PFSK-1 (cell line): ENCODE data around the gene EYA4.

Experiments used
- FOXP2 ChIP-seq: optimal IDR thresholded peaks from 2 replicates; pipeline ENCODE3; 2011; ENCODE audit warnings: borderline replicate concordance, control low read depth, inconsistent platforms; ENCODE audit not compliant: insufficient read depth; ENCODE audit errors: extremely low read length, extremely low read depth
- POLR2AphosphoS5 ChIP-seq: IDR thresholded peaks from 2 replicates; pipeline ENCODE4 v1.6.1; 2012; ENCODE audit warnings: low read depth, mild to moderate bottlenecking, control low read depth, low read length, moderate library complexity
- REST ChIP-seq, 2 experiments: IDR thresholded peaks; 2 replicates each; pipeline versions ENCODE4 v1.6.1 to v1.8.0; 2011 to 2012; ENCODE audit warnings: low read depth in 2 of 2, low read length in 2 of 2, control low read depth in 1 of 2, inconsistent platforms in 1 of 2, mild to moderate bottlenecking in 1 of 2, moderate library complexity in 1 of 2; ENCODE audit not compliant: insufficient read depth in 1 of 2
- SIN3A ChIP-seq: IDR thresholded peaks from 2 replicates; pipeline ENCODE4 v1.6.1; 2012; ENCODE audit warnings: mild to moderate bottlenecking, low read length, moderate library complexity, borderline replicate concordance; ENCODE audit not compliant: insufficient read depth
- TAF1 ChIP-seq: IDR thresholded peaks from 2 replicates; pipeline ENCODE4 v1.6.1; 2012; ENCODE audit warnings: low read length, control low read depth, borderline replicate concordance; ENCODE audit not compliant: insufficient read depth

EYA4 gene

GRCh38 chr6:133298801-133299200 lies 57.6 kb downstream of the EYA4 start:
- TF ChIP-seq TAF1 (no peak), POLR2AphosphoS5 (no peak), REST (IDR thresholded peaks at IDR 0.05; ENCODE audit: insufficient read depth in 1 of 2, low read depth in 2 of 2, low read length in 2 of 2) (no peak), SIN3A (no peak), FOXP2 (no peak)

DNA sequence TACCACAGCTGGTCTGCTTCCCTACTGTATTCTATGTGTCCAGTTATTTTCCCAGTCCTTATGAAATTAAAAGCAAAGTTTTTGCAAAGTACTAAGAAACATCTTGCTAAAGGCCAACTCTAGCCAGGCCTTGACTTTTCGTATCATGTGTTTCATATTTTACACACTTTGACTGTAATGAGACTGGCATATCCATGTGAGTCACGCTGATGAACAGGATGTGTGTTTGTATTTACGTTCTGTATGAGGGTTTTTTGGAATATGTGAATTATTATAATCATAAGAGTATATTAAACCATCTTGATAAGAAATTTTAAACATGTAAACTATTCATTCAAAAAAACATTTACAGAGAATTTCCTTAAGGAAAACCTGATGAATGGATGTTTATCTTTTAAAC lies 59.7 kb downstream of the EYA4 start:
- TF ChIP-seq TAF1 (no peak), REST (IDR thresholded peaks at IDR 0.05; ENCODE audit: insufficient read depth in 1 of 2, low read depth in 2 of 2, low read length in 2 of 2) (no peak), POLR2AphosphoS5 (no peak), FOXP2 (no peak), SIN3A (no peak)

DNA sequence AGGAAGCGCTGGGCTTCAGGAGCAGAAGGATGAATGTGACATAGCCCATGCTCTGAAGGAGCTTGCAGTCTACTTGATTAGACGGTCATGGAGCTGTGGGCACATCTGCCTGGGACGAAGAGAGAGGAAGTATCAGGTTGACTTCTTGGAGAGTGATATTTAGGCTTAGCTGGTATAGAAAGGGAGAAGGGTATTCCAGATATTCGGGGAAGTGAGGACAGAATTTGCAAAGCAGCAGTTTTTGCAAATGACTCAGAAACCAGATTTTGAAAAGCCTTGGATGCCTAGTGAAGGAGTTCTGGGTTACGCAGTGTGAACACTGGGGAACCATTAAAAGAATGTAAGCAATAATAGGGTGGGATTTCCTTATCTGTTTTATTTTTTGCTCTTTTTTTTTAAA lies 60.7 kb downstream of the EYA4 start:
- no peak for TF ChIP-seq SIN3A
- TF ChIP-seq FOXP2: no peak
- TF ChIP-seq TAF1: no peak
- TF ChIP-seq REST (IDR thresholded peaks at IDR 0.05; ENCODE audit: insufficient read depth in 1 of 2, low read depth in 2 of 2, low read length in 2 of 2): no peak
- TF ChIP-seq POLR2AphosphoS5: no peak

GRCh38 chr6:133306931-133307330 lies 65.8 kb downstream of the EYA4 start:
- TF ChIP-seq FOXP2 (no peak), SIN3A (no peak), TAF1 (no peak), POLR2AphosphoS5 (no peak), REST (IDR thresholded peaks at IDR 0.05; ENCODE audit: insufficient read depth in 1 of 2, low read depth in 2 of 2, low read length in 2 of 2) (no peak)

DNA sequence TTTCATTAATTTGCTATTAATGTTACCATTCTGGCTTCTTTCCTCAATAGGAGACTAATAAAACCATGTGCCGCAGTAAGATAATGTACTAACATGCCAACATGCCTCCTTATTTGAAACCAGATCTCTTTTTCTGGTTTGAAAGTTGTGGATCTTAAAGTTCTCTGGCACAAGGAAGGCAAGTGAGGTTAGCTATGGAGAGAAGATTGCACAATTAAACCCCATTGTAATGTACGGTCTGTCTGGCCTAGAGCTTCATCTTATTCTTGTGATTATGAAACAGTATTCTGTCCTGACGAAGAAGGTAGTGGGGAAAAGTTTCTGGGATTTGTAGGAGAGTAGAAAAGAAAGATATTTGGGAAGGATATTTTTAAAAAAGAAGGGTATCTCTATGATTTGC lies 68.4 kb downstream of the EYA4 start:
- TF ChIP-seq POLR2AphosphoS5: no peak

- no peak for TF ChIP-seq FOXP2
Observed at GRCh38 chr6:133312006-133312405, 70.8 kb downstream of the EYA4 start.
